ENCODE results near the gene LRRC58. TPM values are rescaled to one million over a fixed set of nuclear protein-coding genes. Genes with fewer than 3 reads are reported as not detected.
A peak's percentile ranks its signal among the peaks of the same experiment; 100 is the strongest.
"Not testable (repeated sequence)": the region's sequence is repeated elsewhere in the genome, so short reads cannot be mapped to it uniquely, and the experiment has no call there.

Gene LRRC58
- polyA plus RNA-seq (2012; ENCODE audit: low read depth, missing spikeins), result 3.5 TPM

DNA sequence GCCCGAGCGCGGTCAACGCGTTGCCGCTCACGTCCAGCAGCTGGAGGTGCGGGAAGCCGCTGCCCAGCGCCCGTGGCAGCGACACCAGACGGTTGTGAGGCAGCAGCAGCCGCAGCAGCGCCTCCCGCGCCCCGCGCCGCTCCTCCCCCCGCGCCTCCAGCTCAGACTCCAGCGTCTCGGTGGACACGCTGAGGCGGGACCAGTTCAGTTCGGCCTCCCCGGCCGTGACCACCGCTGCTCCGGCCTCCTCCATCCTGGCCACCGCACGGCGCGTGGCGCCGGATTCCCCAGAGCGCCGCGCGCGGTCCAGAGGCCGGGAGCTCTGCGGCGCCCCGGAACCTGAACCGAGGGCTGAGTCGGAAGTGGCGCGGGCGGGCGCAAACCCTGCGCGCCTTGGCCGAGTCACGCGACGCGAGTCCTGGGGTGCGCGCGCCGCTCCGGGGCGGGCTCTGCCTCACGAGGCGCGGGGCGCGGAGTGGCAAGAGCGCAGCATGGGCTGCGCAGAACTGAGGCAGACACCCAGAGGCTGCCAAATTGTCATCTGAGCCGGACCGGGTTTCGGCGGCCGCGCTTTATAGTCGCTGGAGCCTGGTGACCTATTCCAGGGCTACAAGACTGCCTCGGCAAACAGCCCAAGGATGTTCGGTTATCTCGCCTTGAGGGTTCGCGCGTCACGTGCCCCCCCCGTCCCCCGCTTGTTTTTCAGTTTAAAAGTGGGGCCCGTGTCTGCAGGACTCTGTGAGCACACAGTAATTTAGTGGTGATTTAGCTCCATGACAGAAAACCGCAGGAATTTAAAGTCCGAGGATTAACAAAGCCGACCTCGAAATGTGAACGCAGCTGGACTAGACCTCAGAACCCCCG, at the start of gene LRRC58:
LRRC58 (minus strand) TSS at position 364 of the 864 bp plus-strand sequence; CDS start at position 253, 111 bp downstream.
- peak; percentile 97 for FAIRE-seq

DNA sequence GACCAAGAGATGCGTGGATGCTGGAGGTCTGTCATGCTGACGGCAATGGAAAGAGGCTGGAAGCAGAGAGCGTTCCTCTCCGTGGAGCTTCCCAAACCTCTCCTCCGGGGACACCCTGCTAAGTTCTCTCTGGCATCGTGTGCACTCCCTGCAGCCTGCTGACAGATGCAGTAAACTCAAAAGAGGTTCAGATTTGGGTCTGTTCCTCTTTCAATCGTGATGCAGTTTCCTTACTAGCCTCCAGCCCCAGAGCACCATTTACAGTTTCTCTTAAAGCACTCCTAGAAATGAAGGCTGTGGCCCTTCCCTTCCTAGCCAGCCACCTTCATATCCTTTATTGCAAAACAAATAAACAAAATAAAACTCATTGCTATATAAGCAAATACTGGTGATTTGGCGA, 47.3 kb upstream of the LRRC58 start:
- DNase-seq (ENCODE audit: insufficient read length, low spot score) (no peak), FAIRE-seq (no peak)
- TF ChIP-seq SPI1 (IDR thresholded peaks at IDR 0.05; ENCODE audit: low read depth, low read length), result peak; percentile 18; the same call in 1 of the 2 replicates
- no peak for TF ChIP-seq PAX5 (IDR thresholded peaks at IDR 0.05; ENCODE audit: insufficient read depth, low read length, severe bottlenecking)

More for the DNA sequence above, at the start of gene LRRC58:
- DNase-seq (ENCODE audit: insufficient read length, low spot score), result peak; percentile 77
- TF ChIP-seq PAX5 (IDR thresholded peaks at IDR 0.05; ENCODE audit: insufficient read depth, low read length, severe bottlenecking) (peak; percentile 40), POLR2A (IDR thresholded peaks at IDR 0.05; ENCODE audit: low read depth, low read length) (peak; percentile 83), POLR2AphosphoS5 (IDR thresholded peaks at IDR 0.05; ENCODE audit: low read depth, low read length) (peak; percentile 79), TAF1 (IDR thresholded peaks at IDR 0.05; ENCODE audit: low read depth, low read length) (no peak)

DNA sequence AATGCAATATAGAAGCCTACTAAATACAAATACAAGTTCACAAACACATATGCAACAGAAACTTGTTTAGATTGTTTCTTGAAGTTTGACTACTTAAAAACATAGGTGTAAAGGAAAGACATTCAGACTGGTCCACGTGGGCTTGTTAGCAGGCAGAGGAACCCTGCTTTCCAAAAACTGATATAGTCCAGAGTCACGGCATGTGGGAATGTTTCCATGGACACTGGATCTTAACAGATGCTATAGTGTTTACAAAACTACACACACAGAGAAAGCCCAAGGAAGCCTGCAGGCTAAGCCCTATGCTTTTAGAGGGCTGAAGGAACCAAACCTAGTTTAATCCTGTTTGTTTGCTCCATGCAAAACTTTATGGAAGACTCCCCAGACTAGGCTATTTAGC, 45.2 kb upstream of the LRRC58 start:
- TF ChIP-seq PAX5 (IDR thresholded peaks at IDR 0.05; ENCODE audit: insufficient read depth, low read length, severe bottlenecking) (no peak), SPI1 (IDR thresholded peaks at IDR 0.05; ENCODE audit: low read depth, low read length) (no peak), POLR2A (IDR thresholded peaks at IDR 0.05; ENCODE audit: low read depth, low read length) (no peak), POLR2AphosphoS5 (IDR thresholded peaks at IDR 0.05; ENCODE audit: low read depth, low read length) (no peak), POU2F2 (IDR thresholded peaks at IDR 0.05; ENCODE audit: low read depth, low read length) (no peak), TAF1 (IDR thresholded peaks at IDR 0.05; ENCODE audit: low read depth, low read length) (no peak)

DNA sequence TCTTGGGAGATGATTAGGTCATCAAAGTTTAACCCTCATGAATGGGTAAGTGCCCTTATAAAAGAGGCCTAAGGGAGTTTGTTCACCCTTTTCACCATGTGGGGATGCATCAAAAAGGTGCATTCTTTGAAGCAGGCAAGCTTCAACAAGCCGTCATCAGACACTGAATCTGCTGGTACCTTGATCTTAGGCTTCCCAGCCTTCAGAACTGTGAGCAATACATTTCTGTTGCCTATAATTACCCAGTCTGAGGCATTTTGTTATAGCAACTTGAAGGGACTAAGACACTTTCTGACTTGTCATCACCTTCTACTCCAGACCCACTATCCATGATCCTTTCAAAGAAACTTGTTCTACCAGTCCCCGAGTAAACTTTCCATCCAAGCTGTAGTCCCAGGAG, 44.6 kb upstream of the LRRC58 start:
- TF ChIP-seq TAF1 (IDR thresholded peaks at IDR 0.05; ENCODE audit: low read depth, low read length) (no peak), SPI1 (IDR thresholded peaks at IDR 0.05; ENCODE audit: low read depth, low read length) (no peak), POLR2AphosphoS5 (IDR thresholded peaks at IDR 0.05; ENCODE audit: low read depth, low read length) (no peak), POU2F2 (IDR thresholded peaks at IDR 0.05; ENCODE audit: low read depth, low read length) (no peak), POLR2A (IDR thresholded peaks at IDR 0.05; ENCODE audit: low read depth, low read length) (no peak), PAX5 (IDR thresholded peaks at IDR 0.05; ENCODE audit: insufficient read depth, low read length, severe bottlenecking) (no peak)
- DNase-seq (ENCODE audit: insufficient read length, low spot score) (no peak), FAIRE-seq (no peak)

More for the DNA sequence above, 45.2 kb upstream of the LRRC58 start:
- no peak for DNase-seq (ENCODE audit: insufficient read length, low spot score)
- FAIRE-seq, result no peak

DNA sequence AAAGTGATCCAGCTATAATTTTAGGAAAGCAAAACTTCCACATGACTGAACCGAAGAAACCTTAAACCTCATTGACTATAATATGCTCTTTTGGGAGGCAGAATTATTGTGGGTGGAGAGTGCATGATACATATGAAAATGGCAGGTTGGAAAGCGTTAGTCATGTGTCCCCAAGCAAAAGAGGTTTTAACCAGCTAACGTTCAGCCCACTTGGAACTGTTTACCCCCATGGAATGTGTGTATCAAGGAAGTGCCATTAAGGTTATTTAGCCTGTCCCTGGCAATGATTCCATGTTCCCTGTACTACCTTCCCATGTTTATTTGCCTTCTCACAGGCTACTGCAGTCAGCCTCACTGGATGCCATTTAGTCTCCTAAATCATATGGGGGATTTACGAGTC, 44.1 kb upstream of the LRRC58 start:
- no peak for TF ChIP-seq SPI1 (IDR thresholded peaks at IDR 0.05; ENCODE audit: low read depth, low read length)
- no peak for TF ChIP-seq TAF1 (IDR thresholded peaks at IDR 0.05; ENCODE audit: low read depth, low read length)
- no peak for TF ChIP-seq PAX5 (IDR thresholded peaks at IDR 0.05; ENCODE audit: insufficient read depth, low read length, severe bottlenecking)
- TF ChIP-seq POLR2AphosphoS5 (IDR thresholded peaks at IDR 0.05; ENCODE audit: low read depth, low read length), result no peak
- no peak for TF ChIP-seq POLR2A (IDR thresholded peaks at IDR 0.05; ENCODE audit: low read depth, low read length)
- TF ChIP-seq POU2F2 (IDR thresholded peaks at IDR 0.05; ENCODE audit: low read depth, low read length), result no peak
- FAIRE-seq (no peak), DNase-seq (ENCODE audit: insufficient read length, low spot score) (no peak)

DNA sequence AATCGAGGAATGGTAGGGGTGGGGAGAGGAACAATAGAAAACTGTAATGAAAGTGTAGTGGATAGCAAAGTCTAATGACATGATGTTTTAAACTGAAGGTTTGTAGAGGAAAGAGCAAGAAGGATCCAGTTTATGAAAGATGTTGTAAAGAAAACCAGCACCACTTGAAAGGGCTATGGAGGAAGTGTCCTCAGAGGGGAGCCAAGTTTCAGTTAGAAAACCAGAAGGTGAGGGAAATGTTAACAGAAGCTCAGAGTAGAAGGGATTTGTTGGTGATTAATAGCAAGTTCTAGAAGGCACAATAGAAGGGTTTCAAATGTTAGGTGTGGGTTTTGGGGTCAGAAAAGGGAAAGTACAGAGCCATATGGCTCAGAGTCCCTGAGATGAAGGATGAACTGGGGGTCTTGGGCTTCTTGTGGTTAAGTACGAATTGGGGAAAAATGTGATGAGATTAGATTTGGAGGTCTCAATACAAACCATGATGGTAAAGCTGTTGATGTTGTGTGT, 33.8 kb upstream of the LRRC58 start:
- TF ChIP-seq SPI1 (IDR thresholded peaks at IDR 0.05; ENCODE audit: low read depth, low read length) (no peak), TAF1 (IDR thresholded peaks at IDR 0.05; ENCODE audit: low read depth, low read length) (no peak), PAX5 (IDR thresholded peaks at IDR 0.05; ENCODE audit: insufficient read depth, low read length, severe bottlenecking) (no peak), POU2F2 (IDR thresholded peaks at IDR 0.05; ENCODE audit: low read depth, low read length) (no peak)
- FAIRE-seq, result no peak
- DNase-seq (ENCODE audit: insufficient read length, low spot score), result no peak

DNA sequence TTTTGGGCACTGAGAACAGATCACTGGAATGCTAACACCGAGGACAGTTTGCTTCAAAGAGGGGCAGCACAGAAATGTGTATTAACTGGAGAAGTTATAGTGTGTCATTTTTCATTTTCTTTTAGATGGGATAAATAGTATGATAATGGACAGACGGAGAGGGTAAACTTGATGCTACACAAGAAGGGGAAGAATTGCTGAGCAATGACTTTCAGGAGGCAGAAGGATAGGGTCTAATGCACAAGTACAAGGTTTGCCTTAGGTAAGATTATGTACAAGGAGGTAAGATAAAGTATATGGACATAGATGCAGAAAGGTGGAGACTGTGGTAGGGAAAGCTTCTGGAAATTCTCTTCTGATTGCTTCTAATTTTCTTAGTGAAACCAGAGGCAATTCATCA, 32.3 kb upstream of the LRRC58 start:
- TF ChIP-seq POU2F2 (IDR thresholded peaks at IDR 0.05; ENCODE audit: low read depth, low read length) (no peak), TAF1 (IDR thresholded peaks at IDR 0.05; ENCODE audit: low read depth, low read length) (no peak)
- DNase-seq (ENCODE audit: insufficient read length, low spot score) (no peak), FAIRE-seq (no peak)

DNA sequence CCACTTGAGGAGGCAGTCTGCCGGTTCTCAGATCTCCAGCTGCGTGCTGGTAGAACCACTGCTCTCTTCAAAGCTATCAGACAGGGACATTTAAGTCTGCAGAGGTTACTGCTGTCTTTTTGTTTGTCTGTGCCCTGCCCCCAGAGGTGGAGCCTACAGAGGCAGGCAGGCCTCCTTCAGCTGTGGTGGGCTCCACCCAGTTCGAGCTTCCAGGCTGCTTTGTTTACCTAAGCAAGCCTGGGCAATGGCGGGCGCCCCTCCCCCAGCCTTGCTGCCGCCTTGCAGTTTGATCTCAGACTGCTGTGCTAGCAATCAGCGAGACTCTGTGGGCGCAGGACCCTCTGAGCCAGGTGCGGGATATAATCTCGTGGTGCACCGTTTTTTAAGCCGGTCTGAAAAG, 28.8 kb upstream of the LRRC58 start:
- DNase-seq (ENCODE audit: insufficient read length, low spot score); FAIRE-seq: not testable (repeated sequence)

DNA sequence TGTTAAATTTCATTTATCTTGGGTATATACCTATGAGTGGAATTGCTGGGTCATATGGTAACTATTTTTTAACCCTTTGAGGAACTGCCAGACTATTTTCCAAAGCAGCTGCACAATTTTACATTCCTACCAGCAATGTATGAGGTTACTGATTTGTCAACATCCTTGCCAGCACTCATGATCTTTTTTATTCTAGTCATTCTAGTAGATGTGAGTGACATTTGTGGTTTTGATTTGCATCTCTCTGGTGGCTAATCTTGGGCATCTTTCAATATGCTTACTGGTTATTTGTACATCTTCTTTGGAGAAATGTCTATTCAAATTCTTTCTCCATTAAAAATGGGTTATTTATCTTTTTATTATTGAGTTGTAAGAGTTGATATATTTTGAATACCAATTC, 21.3 kb upstream of the LRRC58 start:
- DNase-seq (ENCODE audit: insufficient read length, low spot score), result no peak
- FAIRE-seq, result no peak
- TF ChIP-seq POU2F2 (IDR thresholded peaks at IDR 0.05; ENCODE audit: low read depth, low read length) (no peak), POLR2AphosphoS5 (IDR thresholded peaks at IDR 0.05; ENCODE audit: low read depth, low read length) (no peak), TAF1 (IDR thresholded peaks at IDR 0.05; ENCODE audit: low read depth, low read length) (no peak), PAX5 (IDR thresholded peaks at IDR 0.05; ENCODE audit: insufficient read depth, low read length, severe bottlenecking) (no peak), SPI1 (IDR thresholded peaks at IDR 0.05; ENCODE audit: low read depth, low read length) (no peak), POLR2A (IDR thresholded peaks at IDR 0.05; ENCODE audit: low read depth, low read length) (no peak)

DNA sequence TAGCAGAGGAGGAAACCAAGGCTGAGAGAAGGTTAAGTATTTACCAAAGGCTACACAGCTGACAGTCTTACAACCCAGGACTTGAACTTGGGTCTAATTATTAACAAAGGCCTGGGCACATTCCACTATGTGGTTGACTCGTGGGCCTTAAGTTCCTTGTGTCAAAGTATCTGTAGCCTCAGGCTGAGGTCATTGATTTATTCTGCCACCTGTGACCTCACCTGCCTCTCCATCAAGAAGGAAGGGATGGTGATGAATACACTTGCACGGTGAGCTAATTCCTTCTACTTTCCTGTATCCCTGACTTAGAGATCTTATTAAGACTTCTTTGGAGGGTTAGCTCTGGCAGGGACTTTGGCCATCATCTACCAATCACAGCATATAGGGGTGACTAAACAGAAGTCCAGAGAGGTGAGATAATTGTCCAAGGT, 19.9 kb upstream of the LRRC58 start:
- no peak for FAIRE-seq
- DNase-seq (ENCODE audit: insufficient read length, low spot score), result no peak
- TF ChIP-seq TAF1 (IDR thresholded peaks at IDR 0.05; ENCODE audit: low read depth, low read length) (no peak), SPI1 (IDR thresholded peaks at IDR 0.05; ENCODE audit: low read depth, low read length) (no peak), POLR2AphosphoS5 (IDR thresholded peaks at IDR 0.05; ENCODE audit: low read depth, low read length) (no peak), POU2F2 (IDR thresholded peaks at IDR 0.05; ENCODE audit: low read depth, low read length) (no peak), POLR2A (IDR thresholded peaks at IDR 0.05; ENCODE audit: low read depth, low read length) (no peak), PAX5 (IDR thresholded peaks at IDR 0.05; ENCODE audit: insufficient read depth, low read length, severe bottlenecking) (no peak)
